ENCODE data around the gene CADM4. TPM values are rescaled to one million over a fixed set of nuclear protein-coding genes. Genes with fewer than 3 reads are reported as not detected.
"Not testable (repeated sequence)": the region's sequence is repeated elsewhere in the genome, so short reads cannot be mapped to it uniquely, and the experiment has no call there.

Gene CADM4
- polyA plus RNA-seq, 1 of the 3 experiments (the other 2 are of a cell fraction), result 28.9 TPM

- H3K4me1 ChIP-seq (ENCODE audit: control insufficient read depth in 1 of 2, insufficient read depth in 2 of 2, low read depth in 1 of 2, low read length in 1 of 2); H3K4me3 ChIP-seq (ENCODE audit: low read depth in 2 of 2, low read length in 1 of 2); DNase-seq; H3K4me2 ChIP-seq; H3K27ac ChIP-seq (ENCODE audit: low read depth in 2 of 2, low read length in 1 of 2); H3K27me3 ChIP-seq (ENCODE audit: insufficient read depth); H3K9me3 ChIP-seq; POLR2A ChIA-PET; H3K9me2 ChIP-seq; H4K20me1 ChIP-seq (ENCODE audit: insufficient read depth); H3K79me2 ChIP-seq (ENCODE audit: insufficient read depth); H3K9ac ChIP-seq; H2AFZ ChIP-seq (ENCODE audit: low read depth): not testable (repeated sequence)
- CTCF ChIA-PET, result interaction anchor here (1.1 kb wide), 1 partner anchor 95 kb away, joined by 5 read pairs; no protein-coding TSS in a partner anchor
- Histone ChIP-seq H3F3A (replicated peaks; ENCODE audit: insufficient read depth) (peaks cover 28% of the 10 kb centered on the region), H3K36me3 (replicated peaks in 1 of 2; ENCODE audit: control insufficient read depth in 1 of 2, insufficient read depth in 2 of 2, low read length in 1 of 2) (peaks cover 2 to 55% of the 10 kb centered on the region in 2 experiments)
- WGBS (ENCODE audit: low lambda C conversion rate), result over 99% methylated on average over 7 of the region's 7 CpGs
These were observed 10.6 kb upstream of the CADM4 start for GRCh38 chr19:43650276-43650675.

- H3K27me3 ChIP-seq (ENCODE audit: insufficient read depth), result no peaks in the 10 kb centered on the region
- no peak for DNase-seq
- peaks cover 28% of the 10 kb centered on the region for H3F3A ChIP-seq (replicated peaks; ENCODE audit: insufficient read depth)
- H4K20me1 ChIP-seq (ENCODE audit: insufficient read depth), result no peaks in the 10 kb centered on the region
- no peak overlapping the region for H2AFZ ChIP-seq (ENCODE audit: low read depth)
- CTCF ChIA-PET, result interaction anchor here (1.1 kb wide), 1 partner anchor 94 kb away, joined by 5 read pairs; no protein-coding TSS in a partner anchor
- H3K27ac ChIP-seq (ENCODE audit: low read depth in 2 of 2, low read length in 1 of 2), result no peak overlapping the region
- peaks cover 0 to 55% of the 10 kb centered on the region in 2 experiments for H3K36me3 ChIP-seq (replicated peaks in 1 of 2; ENCODE audit: control insufficient read depth in 1 of 2, insufficient read depth in 2 of 2, low read length in 1 of 2)
- H3K9ac ChIP-seq, result no peak overlapping the region
- no peaks in the 10 kb centered on the region for H3K9me3 ChIP-seq
- POLR2A ChIA-PET, result no interaction called here
- no peaks in the 10 kb centered on the region for H3K4me1 ChIP-seq (ENCODE audit: control insufficient read depth in 1 of 2, insufficient read depth in 2 of 2, low read depth in 1 of 2, low read length in 1 of 2)
- no peaks in the 10 kb centered on the region for H3K9me2 ChIP-seq
- 94% methylated on average over 2 of the region's 2 CpGs for whole genome bisulfite sequencing (ENCODE audit: low lambda C conversion rate)
- H3K4me3 ChIP-seq (ENCODE audit: low read depth in 2 of 2, low read length in 1 of 2), result no peak overlapping the region
- H3K4me2 ChIP-seq, result no peak overlapping the region
- H3K79me2 ChIP-seq (ENCODE audit: insufficient read depth), result no peaks in the 10 kb centered on the region
- TF ChIP-seq YY1 (IDR thresholded peaks at IDR 0.05; ENCODE audit: low read depth), result no peak
- no peak for TF ChIP-seq MXI1 (IDR thresholded peaks at IDR 0.05; ENCODE audit: low read depth, low read length)
- TF ChIP-seq MAX (IDR thresholded peaks at IDR 0.05; ENCODE audit: low read depth), result no peak
- TF ChIP-seq CTCF (IDR thresholded peaks at IDR 0.05), result no peak
- no peak for TF ChIP-seq MEF2A (IDR thresholded peaks at IDR 0.05; ENCODE audit: borderline replicate concordance, low read depth)
- TF ChIP-seq SIN3A (IDR thresholded peaks at IDR 0.05; ENCODE audit: borderline replicate concordance, low read depth, low read length), result no peak
- TF ChIP-seq TEAD4 (IDR thresholded peaks at IDR 0.05; ENCODE audit: borderline replicate concordance, insufficient read depth), result no peak
- TF ChIP-seq REST (IDR thresholded peaks at IDR 0.05; ENCODE audit: low read depth, low read length), result no peak
- no peak for TF ChIP-seq RXRA (IDR thresholded peaks at IDR 0.05; ENCODE audit: borderline replicate concordance, low read depth)
- TF ChIP-seq RCOR1 (IDR thresholded peaks at IDR 0.05; ENCODE audit: low read length), result no peak
- no peak for TF ChIP-seq NRF1 (IDR thresholded peaks at IDR 0.05; ENCODE audit: low read depth, low read length)
- no peak for TF ChIP-seq IRF3 (IDR thresholded peaks at IDR 0.05; ENCODE audit: low read depth, low read length)
- TF ChIP-seq USF2 (IDR thresholded peaks at IDR 0.05; ENCODE audit: borderline replicate concordance, low read depth, low read length), result no peak
- TF ChIP-seq JUND (IDR thresholded peaks at IDR 0.05), result no peak
- no peak for TF ChIP-seq PBX3 (IDR thresholded peaks at IDR 0.05)
- TF ChIP-seq ZBTB33 (IDR thresholded peaks at IDR 0.05; ENCODE audit: borderline replicate concordance, low read depth), result no peak
These were observed 9.9 kb upstream of the CADM4 start for GRCh38 chr19:43649514-43649913.
